ENCODE measurements around the gene BMPR2.
"Not testable (repeated sequence)": the region's sequence is repeated elsewhere in the genome, so short reads cannot be mapped to it uniquely, and the experiment has no call there.

The BMPR2 gene

GRCh38 chr2:202545931-202546330 lies 169.8 kb downstream of the BMPR2 start:
- Histone ChIP-seq H3K27me3 (ENCODE audit: control insufficient read depth, insufficient read depth, low read length) (no peaks in the 10 kb centered on the region), H3K4me3 (ENCODE audit: low read length) (no peak overlapping the region), H3K36me3 (ENCODE audit: control insufficient read depth, insufficient read depth, low read length) (no peaks in the 10 kb centered on the region), H3K9ac (ENCODE audit: low read length) (no peak overlapping the region), H3K4me1 (ENCODE audit: control insufficient read depth, insufficient read depth, low read length) (peaks cover 17% of the 10 kb centered on the region), H3K9me3 (ENCODE audit: control insufficient read depth, low read length) (no peaks in the 10 kb centered on the region)

DNA sequence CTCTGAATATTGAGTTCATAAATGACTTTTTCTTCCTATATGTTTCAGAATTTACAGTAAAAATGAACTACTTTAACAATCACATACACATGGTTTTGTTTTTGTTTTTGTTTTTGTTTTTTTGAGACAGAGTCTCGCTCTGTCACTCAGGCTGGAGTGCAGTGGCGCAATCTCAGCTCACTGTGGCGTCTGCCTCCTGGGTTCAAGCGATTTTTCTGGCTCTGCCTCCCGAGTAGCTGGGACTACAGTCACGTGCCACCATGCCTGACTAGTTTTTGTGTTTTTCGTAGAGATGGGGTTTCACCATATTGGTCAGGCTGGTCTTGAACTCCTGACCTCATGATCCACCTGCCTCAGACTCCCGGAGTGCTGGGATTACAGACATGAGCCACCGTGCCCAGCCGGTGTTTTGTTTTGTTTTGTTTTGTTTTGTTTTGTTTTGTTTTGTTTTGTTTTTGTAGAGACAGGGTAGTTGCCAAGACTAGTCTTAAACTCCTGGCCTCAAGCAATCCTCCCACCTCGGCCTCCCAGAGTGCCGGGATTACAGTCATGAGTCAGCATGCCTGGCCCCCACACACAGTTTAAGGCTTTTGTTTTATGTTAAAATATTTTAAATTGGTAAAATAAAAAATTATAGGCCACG lies 170.5 kb downstream of the BMPR2 start:
- H3K9me3 ChIP-seq (ENCODE audit: control insufficient read depth, low read length); H3K27me3 ChIP-seq (ENCODE audit: control insufficient read depth, insufficient read depth, low read length); H3K9ac ChIP-seq (ENCODE audit: low read length); H3K36me3 ChIP-seq (ENCODE audit: control insufficient read depth, insufficient read depth, low read length); H3K4me3 ChIP-seq (ENCODE audit: low read length): not testable (repeated sequence)
- peaks cover 17% of the 10 kb centered on the region for H3K4me1 ChIP-seq (ENCODE audit: control insufficient read depth, insufficient read depth, low read length)

GRCh38 chr2:202548240-202548639 lies 172.1 kb downstream of the BMPR2 start:
- H3K27me3 ChIP-seq (ENCODE audit: control insufficient read depth, insufficient read depth, low read length): no peaks in the 10 kb centered on the region
- H3K4me3 ChIP-seq (ENCODE audit: low read length): no peak overlapping the region
- H3K9ac ChIP-seq (ENCODE audit: low read length): no peak overlapping the region
- peaks cover 5% of the 10 kb centered on the region for H3K36me3 ChIP-seq (ENCODE audit: control insufficient read depth, insufficient read depth, low read length)
- H3K4me1 ChIP-seq (ENCODE audit: control insufficient read depth, insufficient read depth, low read length): peaks cover 17% of the 10 kb centered on the region
- H3K9me3 ChIP-seq (ENCODE audit: control insufficient read depth, low read length): no peaks in the 10 kb centered on the region

DNA sequence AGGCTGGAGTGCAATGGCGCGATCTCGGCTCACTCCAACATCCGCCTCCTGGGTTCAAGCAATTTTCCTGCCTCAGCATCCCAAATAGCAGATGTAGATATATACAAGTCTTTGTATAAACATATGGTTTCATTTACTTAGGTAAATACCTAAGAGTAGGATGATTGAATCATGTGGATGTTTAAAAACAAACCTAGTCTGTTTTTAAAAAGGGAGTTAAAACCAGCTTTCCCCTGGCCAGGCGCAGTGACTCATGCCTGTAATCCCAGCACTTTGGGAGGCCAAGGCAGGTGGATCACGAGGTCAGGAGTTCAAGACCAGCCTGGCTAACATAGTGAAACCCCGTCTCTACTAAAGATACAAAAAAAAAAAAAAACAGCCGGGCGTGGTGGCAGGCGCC lies 174.9 kb downstream of the BMPR2 start:
- H3K4me1 ChIP-seq (ENCODE audit: control insufficient read depth, insufficient read depth, low read length): peaks cover 11% of the 10 kb centered on the region
- not testable (repeated sequence) for H3K36me3 ChIP-seq (ENCODE audit: control insufficient read depth, insufficient read depth, low read length); H3K27me3 ChIP-seq (ENCODE audit: control insufficient read depth, insufficient read depth, low read length)

DNA sequence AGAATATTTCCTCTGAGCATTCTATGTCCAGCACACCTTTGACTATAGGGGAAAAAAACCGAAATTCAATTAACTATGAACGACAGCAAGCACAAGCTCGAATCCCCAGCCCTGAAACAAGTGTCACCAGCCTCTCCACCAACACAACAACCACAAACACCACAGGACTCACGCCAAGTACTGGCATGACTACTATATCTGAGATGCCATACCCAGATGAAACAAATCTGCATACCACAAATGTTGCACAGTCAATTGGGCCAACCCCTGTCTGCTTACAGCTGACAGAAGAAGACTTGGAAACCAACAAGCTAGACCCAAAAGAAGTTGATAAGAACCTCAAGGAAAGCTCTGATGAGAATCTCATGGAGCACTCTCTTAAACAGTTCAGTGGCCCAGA lies 179.2 kb downstream of the BMPR2 start:
- no peaks in the 10 kb centered on the region for H3K27me3 ChIP-seq (ENCODE audit: control insufficient read depth, insufficient read depth, low read length)
- no peaks in the 10 kb centered on the region for H3K4me1 ChIP-seq (ENCODE audit: control insufficient read depth, insufficient read depth, low read length)
- no peaks in the 10 kb centered on the region for H3K9me3 ChIP-seq (ENCODE audit: control insufficient read depth, low read length)
- no peak overlapping the region for H3K4me3 ChIP-seq (ENCODE audit: low read length)
- peaks cover 5% of the 10 kb centered on the region for H3K36me3 ChIP-seq (ENCODE audit: control insufficient read depth, insufficient read depth, low read length)
- no peak overlapping the region for H3K9ac ChIP-seq (ENCODE audit: low read length)

More for the DNA sequence above, 174.9 kb downstream of the BMPR2 start:
- not testable (repeated sequence) for H3K9ac ChIP-seq (ENCODE audit: low read length); H3K4me3 ChIP-seq (ENCODE audit: low read length); H3K9me3 ChIP-seq (ENCODE audit: control insufficient read depth, low read length)

DNA sequence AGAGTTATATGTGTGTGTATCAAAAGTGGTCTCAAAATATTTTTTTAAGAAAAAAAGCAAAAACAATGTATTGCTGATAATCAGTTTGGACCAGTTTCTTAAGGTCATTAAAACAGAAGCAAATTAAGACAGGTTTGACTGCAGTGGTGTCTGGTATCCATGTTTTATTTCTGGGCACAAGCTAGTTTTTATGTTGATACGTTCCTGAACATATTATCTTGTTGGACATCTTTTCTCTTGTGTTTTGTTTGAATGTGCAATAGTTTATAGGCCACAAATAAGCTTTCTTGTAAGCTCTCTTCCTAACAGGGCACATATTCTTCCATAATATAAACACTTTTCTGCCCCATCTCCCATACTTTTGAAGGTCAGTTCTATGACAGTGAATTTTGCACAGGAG lies 184.1 kb downstream of the BMPR2 start:
- Histone ChIP-seq H3K36me3 (ENCODE audit: control insufficient read depth, insufficient read depth, low read length) (no peaks in the 10 kb centered on the region), H3K27me3 (ENCODE audit: control insufficient read depth, insufficient read depth, low read length) (no peaks in the 10 kb centered on the region), H3K9me3 (ENCODE audit: control insufficient read depth, low read length) (no peaks in the 10 kb centered on the region), H3K9ac (ENCODE audit: low read length) (no peak overlapping the region), H3K4me1 (ENCODE audit: control insufficient read depth, insufficient read depth, low read length) (no peaks in the 10 kb centered on the region), H3K4me3 (ENCODE audit: low read length) (no peak overlapping the region)

DNA sequence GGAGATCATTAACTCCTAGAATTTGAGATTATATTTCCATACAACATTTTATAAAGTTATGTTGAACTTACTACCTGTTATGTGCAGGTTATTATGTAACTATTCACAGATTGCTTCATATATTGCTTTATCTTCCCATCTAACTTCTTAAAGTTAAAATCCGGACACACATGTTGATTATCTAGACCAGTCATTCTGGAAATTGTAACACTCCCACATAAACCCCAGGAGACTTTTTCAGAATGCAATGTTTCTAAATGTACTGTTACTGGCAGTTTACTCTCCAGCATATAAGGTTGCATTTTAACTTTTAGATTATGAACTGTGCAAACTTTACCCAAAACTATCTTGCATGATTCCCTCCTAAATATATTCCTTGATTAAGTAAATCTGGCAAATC lies 188.1 kb downstream of the BMPR2 start:
- no peaks in the 10 kb centered on the region for H3K36me3 ChIP-seq (ENCODE audit: control insufficient read depth, insufficient read depth, low read length)
- no peaks in the 10 kb centered on the region for H3K4me1 ChIP-seq (ENCODE audit: control insufficient read depth, insufficient read depth, low read length)
- no peak overlapping the region for H3K9ac ChIP-seq (ENCODE audit: low read length)
- no peak overlapping the region for H3K4me3 ChIP-seq (ENCODE audit: low read length)
- H3K9me3 ChIP-seq (ENCODE audit: control insufficient read depth, low read length): no peaks in the 10 kb centered on the region
- H3K27me3 ChIP-seq (ENCODE audit: control insufficient read depth, insufficient read depth, low read length): no peaks in the 10 kb centered on the region

DNA sequence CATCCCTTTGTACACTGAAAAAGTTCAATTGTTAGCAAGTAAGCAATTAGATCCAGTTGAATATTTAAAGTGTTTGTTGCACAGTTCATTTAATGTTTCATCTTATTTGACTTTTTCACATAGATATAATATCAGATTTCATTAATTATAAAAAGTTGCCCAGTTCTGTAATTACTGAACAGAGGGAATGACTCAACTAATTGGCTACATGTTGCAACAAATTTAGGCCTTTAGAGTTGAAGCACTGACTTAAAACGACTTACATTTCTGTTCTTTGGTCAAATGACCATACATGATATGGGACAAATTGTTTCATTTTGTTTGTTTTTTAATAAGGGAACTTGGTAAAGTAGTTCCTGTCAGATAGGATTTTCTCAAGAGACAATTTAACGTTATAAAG lies 190.2 kb downstream of the BMPR2 start:
- Histone ChIP-seq H3K9ac (ENCODE audit: low read length) (no peak overlapping the region), H3K4me3 (ENCODE audit: low read length) (no peak overlapping the region), H3K36me3 (ENCODE audit: control insufficient read depth, insufficient read depth, low read length) (no peaks in the 10 kb centered on the region), H3K9me3 (ENCODE audit: control insufficient read depth, low read length) (no peaks in the 10 kb centered on the region), H3K27me3 (ENCODE audit: control insufficient read depth, insufficient read depth, low read length) (no peaks in the 10 kb centered on the region), H3K4me1 (ENCODE audit: control insufficient read depth, insufficient read depth, low read length) (no peaks in the 10 kb centered on the region)

DNA sequence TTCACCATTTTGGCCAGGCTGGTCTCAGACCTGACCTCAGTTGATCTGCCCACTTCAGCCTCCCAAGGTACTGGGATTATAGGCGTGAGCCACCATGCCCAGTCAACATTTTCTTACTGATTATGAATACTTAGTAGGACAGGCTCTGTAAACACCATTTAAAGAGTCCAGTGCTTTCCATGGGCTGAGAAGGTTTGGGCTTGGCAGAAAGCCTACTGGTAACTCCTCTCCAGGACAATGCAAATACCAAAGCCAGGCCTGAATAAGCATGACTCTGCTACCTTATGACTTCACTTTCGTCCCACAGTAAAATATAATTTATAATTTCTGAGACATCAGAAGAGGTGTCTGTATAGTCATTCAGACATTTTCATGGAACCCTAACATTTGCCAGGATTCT lies 198.4 kb downstream of the BMPR2 start:
- Histone ChIP-seq H3K9ac (ENCODE audit: low read length) (no peak overlapping the region), H3K9me3 (ENCODE audit: control insufficient read depth, low read length) (no peaks in the 10 kb centered on the region), H3K4me1 (ENCODE audit: control insufficient read depth, insufficient read depth, low read length) (no peaks in the 10 kb centered on the region), H3K36me3 (ENCODE audit: control insufficient read depth, insufficient read depth, low read length) (no peaks in the 10 kb centered on the region), H3K4me3 (ENCODE audit: low read length) (no peak overlapping the region), H3K27me3 (ENCODE audit: control insufficient read depth, insufficient read depth, low read length) (no peaks in the 10 kb centered on the region)

GRCh38 chr2:202575194-202575593 lies 199.1 kb downstream of the BMPR2 start:
- H3K36me3 ChIP-seq (ENCODE audit: control insufficient read depth, insufficient read depth, low read length); H3K27me3 ChIP-seq (ENCODE audit: control insufficient read depth, insufficient read depth, low read length); H3K4me3 ChIP-seq (ENCODE audit: low read length); H3K4me1 ChIP-seq (ENCODE audit: control insufficient read depth, insufficient read depth, low read length); H3K9me3 ChIP-seq (ENCODE audit: control insufficient read depth, low read length); H3K9ac ChIP-seq (ENCODE audit: low read length): not testable (repeated sequence)

DNA sequence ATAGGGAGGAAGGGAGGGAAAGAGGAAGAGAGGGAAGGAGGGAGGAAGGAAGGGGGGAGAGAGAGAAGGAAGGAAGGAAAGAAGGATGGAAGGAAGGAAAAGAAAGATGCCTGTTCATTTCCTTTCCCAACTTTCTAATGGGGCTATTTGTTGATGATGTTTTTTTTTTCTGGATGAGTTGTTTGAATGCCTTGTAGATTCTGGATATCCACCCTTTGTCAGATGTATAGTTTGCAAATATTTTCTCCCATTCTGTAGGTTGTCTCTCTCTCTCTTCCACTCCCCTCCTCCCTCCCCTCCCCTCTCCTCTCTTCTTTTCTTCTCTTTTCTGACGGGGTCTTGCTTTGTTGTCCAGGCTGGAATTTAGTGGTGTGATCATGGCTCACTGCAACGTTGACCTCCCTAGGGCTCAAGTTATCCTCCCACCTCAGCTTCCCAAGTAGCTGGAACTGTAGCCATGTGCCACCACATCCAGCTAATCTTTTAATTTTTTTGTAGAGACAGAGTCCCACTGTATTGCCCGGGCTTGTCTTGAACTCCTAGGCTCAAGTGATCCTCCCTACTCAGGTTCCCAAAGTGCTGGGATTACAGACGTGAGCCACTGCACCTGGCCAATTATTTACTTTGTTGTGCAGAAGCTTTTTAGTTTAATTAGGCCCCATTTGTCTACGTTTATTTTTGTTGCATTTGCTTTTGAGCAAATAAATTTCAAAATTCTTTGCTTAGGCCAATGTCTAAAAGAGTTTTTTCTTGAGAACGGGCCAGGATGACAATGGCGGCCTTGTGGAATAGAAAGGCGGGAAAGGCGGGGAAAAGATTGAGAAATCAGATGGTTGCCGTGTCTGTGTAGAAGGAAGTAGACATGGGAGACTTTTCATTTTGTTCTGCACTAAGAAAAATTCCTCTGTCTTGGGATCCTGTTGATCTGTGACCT lies 201.4 kb downstream of the BMPR2 start:
- Histone ChIP-seq H3K4me3 (ENCODE audit: low read length) (no peak overlapping the region), H3K9ac (ENCODE audit: low read length) (no peak overlapping the region)

GRCh38 chr2:202582846-202583245 lies 206.7 kb downstream of the BMPR2 start:
- H3K27me3 ChIP-seq (ENCODE audit: control insufficient read depth, insufficient read depth, low read length); H3K4me3 ChIP-seq (ENCODE audit: low read length); H3K9me3 ChIP-seq (ENCODE audit: control insufficient read depth, low read length); H3K4me1 ChIP-seq (ENCODE audit: control insufficient read depth, insufficient read depth, low read length); H3K9ac ChIP-seq (ENCODE audit: low read length); H3K36me3 ChIP-seq (ENCODE audit: control insufficient read depth, insufficient read depth, low read length): not testable (repeated sequence)

More for the DNA sequence above, 201.4 kb downstream of the BMPR2 start:
- H3K27me3 ChIP-seq (ENCODE audit: control insufficient read depth, insufficient read depth, low read length): no peaks in the 10 kb centered on the region
- no peaks in the 10 kb centered on the region for H3K36me3 ChIP-seq (ENCODE audit: control insufficient read depth, insufficient read depth, low read length)
- no peaks in the 10 kb centered on the region for H3K9me3 ChIP-seq (ENCODE audit: control insufficient read depth, low read length)
- H3K4me1 ChIP-seq (ENCODE audit: control insufficient read depth, insufficient read depth, low read length): no peaks in the 10 kb centered on the region
